Measurements from ENCODE around the gene MAB21L3. TPM values are rescaled to one million over a fixed set of nuclear protein-coding genes. Genes with fewer than 3 reads are reported as not detected.

MAB21L3 gene
- total RNA-seq, 1 experiment from 2014 or later = not detected

- H4K91ac ChIP-seq (ENCODE audit: insufficient read length, low read depth, low read length) = no peak overlapping the region
- DNase-seq = no peak
Measured at GRCh38 chr1:116163533-116163932, 52.3 kb downstream of the MAB21L3 start.

More at GRCh38 chr1:116163533-116163932, 52.3 kb downstream of the MAB21L3 start:
- no peak overlapping the region for H3K27ac Mint-ChIP-seq
- Histone ChIP-seq H3K4me2 (ENCODE audit: insufficient read depth, insufficient read length, low read length) (no peak overlapping the region), H2BK20ac (ENCODE audit: low read depth, low read length, poor library complexity, severe bottlenecking) (no peak overlapping the region), H3K23me2 (ENCODE audit: insufficient read length, low read depth, low read length, poor library complexity, severe bottlenecking) (peaks cover 9% of the 10 kb centered on the region), H4K8ac (replicated peaks; ENCODE audit: insufficient read length, low read depth, low read length) (no peak overlapping the region), H3K9me3 (ENCODE audit: control insufficient read depth, low read depth, low read length) (no peaks in the 10 kb centered on the region), H3K14ac (ENCODE audit: insufficient read depth, low read length) (no peak overlapping the region), H3K23ac (ENCODE audit: insufficient read length, low read depth, low read length) (no peak overlapping the region), H3K79me2 (ENCODE audit: insufficient read depth, low read length) (no peaks in the 10 kb centered on the region), H3K4ac (ENCODE audit: low read depth, low read length) (no peak overlapping the region), H3K27me3 (ENCODE audit: insufficient read depth, low read length) (no peaks in the 10 kb centered on the region; the same call in 1 of the 2 replicates), H3K79me1 (ENCODE audit: insufficient read depth, low read depth, low read length, poor library complexity, severe bottlenecking) (no peaks in the 10 kb centered on the region), H3K4me1 (ENCODE audit: insufficient read depth, low read length) (no peaks in the 10 kb centered on the region), H2BK120ac (ENCODE audit: low read depth, low read length, poor library complexity, severe bottlenecking) (no peak overlapping the region), H2AFZ (ENCODE audit: low read length) (no peak overlapping the region), H3K18ac (ENCODE audit: insufficient read length, low read depth, low read length) (no peak overlapping the region), H2AK5ac (ENCODE audit: insufficient read length, low read length) (no peak overlapping the region), H3T11ph (ENCODE audit: low read length) (no peak overlapping the region), H4K5ac (ENCODE audit: insufficient read length, low read depth, low read length) (no peak overlapping the region), H2BK5ac (ENCODE audit: insufficient read length, low read length) (no peak overlapping the region), H4K20me1 (ENCODE audit: control insufficient read depth, insufficient read depth, insufficient read length) (no peaks in the 10 kb centered on the region), H3K56ac (ENCODE audit: insufficient read length, low read depth, low read length) (no peak overlapping the region), H3K27ac (ENCODE audit: insufficient read length, low read depth, low read length) (no peak overlapping the region), H2BK15ac (ENCODE audit: low read depth, low read length) (no peak overlapping the region), H2BK12ac (ENCODE audit: insufficient read length, low read depth, low read length) (no peak overlapping the region), H3K9ac (ENCODE audit: extremely low read depth, insufficient read length, low read length) (no peak overlapping the region)
- H3K4me3 Mint-ChIP-seq = no peak overlapping the region
- H3K27me3 Mint-ChIP-seq (ENCODE audit: low read depth) = peaks cover 27% of the 10 kb centered on the region
- peaks cover 15% of the 10 kb centered on the region in 2 experiments for H3K4me1 Mint-ChIP-seq
- TF ChIP-seq, protein P1, sequence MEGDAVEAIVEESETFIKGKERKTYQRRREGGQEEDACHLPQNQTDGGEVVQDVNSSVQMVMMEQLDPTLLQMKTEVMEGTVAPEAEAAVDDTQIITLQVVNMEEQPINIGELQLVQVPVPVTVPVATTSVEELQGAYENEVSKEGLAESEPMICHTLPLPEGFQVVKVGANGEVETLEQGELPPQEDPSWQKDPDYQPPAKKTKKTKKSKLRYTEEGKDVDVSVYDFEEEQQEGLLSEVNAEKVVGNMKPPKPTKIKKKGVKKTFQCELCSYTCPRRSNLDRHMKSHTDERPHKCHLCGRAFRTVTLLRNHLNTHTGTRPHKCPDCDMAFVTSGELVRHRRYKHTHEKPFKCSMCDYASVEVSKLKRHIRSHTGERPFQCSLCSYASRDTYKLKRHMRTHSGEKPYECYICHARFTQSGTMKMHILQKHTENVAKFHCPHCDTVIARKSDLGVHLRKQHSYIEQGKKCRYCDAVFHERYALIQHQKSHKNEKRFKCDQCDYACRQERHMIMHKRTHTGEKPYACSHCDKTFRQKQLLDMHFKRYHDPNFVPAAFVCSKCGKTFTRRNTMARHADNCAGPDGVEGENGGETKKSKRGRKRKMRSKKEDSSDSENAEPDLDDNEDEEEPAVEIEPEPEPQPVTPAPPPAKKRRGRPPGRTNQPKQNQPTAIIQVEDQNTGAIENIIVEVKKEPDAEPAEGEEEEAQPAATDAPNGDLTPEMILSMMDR (conservative IDR thresholded peaks at IDR 0.05) = no peak
- H3K36me3 Mint-ChIP-seq (ENCODE audit: insufficient read depth in 1 of 3, low read depth in 3 of 3) = no peaks in the 10 kb centered on the region; a peak in 1 of 7 replicates
- no peaks in the 10 kb centered on the region; a peak in 2 of 5 replicates for H3K9me3 Mint-ChIP-seq
